RWPE1 (cell line): ENCODE measurements around the gene ZDHHC24.

Experiments
- CTCF ChIA-PET: fragments of 350-600 bp; sonication (Branson Sonifier 250); formaldehyde crosslinking; extraction: SDS; loops from one replicate; lab custom pipeline; 2021; lab: Yijun Ruan, JAX
- POLR2A ChIA-PET: fragments of 400-600 bp; formaldehyde crosslinking; extraction: SDS; loops from one replicate; lab custom pipeline; 2020; ENCODE audit warnings: antibody characterized with exemption; ENCODE audit not compliant: low non-redundant PET; lab: Yijun Ruan, JAX
- DNase-seq: peaks from one replicate; pipeline ENCODE4 v3.0.0; 2012; ENCODE audit warnings: low spot score
- H3K27ac ChIP-seq: fragments of 450-650 bp; 2 replicates; pipeline ENCODE4 v1.5.1; 2017
- CTCF ChIP-seq: fragments of 450-650 bp; conservative IDR thresholded peaks from 2 replicates; pipeline ENCODE4 v1.5.1; 2017; ENCODE audit warnings: low read depth, mild to moderate bottlenecking

ZDHHC24 gene

GRCh38 chr11:66545701-66546367 is at the start of gene ZDHHC24:
TSS of gene ZDHHC24 (minus strand) at chr11:66546048. CDS start at chr11:66546003, 45 bp downstream.
- no peak for TF ChIP-seq CTCF
- DNase-seq = peak; percentile 98
- peak within 1 kb of the TSS; percentile 66 for H3K27ac ChIP-seq
- CTCF ChIA-PET = interaction anchor here (0.5 to 1.0 kb wide), 5 partner anchors 35 to 1962 kb away, joined by 3 to 6 read pairs (median 3); partner anchors contain the start of genes CCDC87 and CCS
- POLR2A ChIA-PET = interaction anchor here (0.5 to 0.9 kb wide), 3 partner anchors 11 to 145 kb away, joined by 3 to 4 read pairs (median 4); no protein-coding TSS in a partner anchor

GRCh38 chr11:66595245-66595904 is 49.5 kb upstream of the ZDHHC24 start:
- DNase-seq = no peak
- no peak for TF ChIP-seq CTCF
- ChIA-PET POLR2A (no interaction called here), CTCF (no interaction called here)
- peak overlapping the region; percentile 29 for H3K27ac ChIP-seq

GRCh38 chr11:66593650-66594049 is 47.8 kb upstream of the ZDHHC24 start:
- ChIA-PET CTCF (interaction anchor here (0.5 to 0.6 kb wide), 2 partner anchors 63 to 285 kb away, joined by 3 to 4 read pairs; no protein-coding TSS in a partner anchor), POLR2A (interaction anchor here (0.6 kb wide), 1 partner anchor 66 kb away, joined by 8 read pairs; no protein-coding TSS in a partner anchor)
- DNase-seq = no peak
- no peak for TF ChIP-seq CTCF
- peak overlapping the region; percentile 73 for H3K27ac ChIP-seq

GRCh38 chr11:66593303-66593635 is 47.4 kb upstream of the ZDHHC24 start:
- TF ChIP-seq CTCF = no peak
- ChIA-PET CTCF (interaction anchor here (0.5 to 1.5 kb wide), 7 partner anchors 23 to 285 kb away, joined by 3 to 5 read pairs (median 4); partner anchors contain the start of genes ACTN3, RBM14 and ZDHHC24), POLR2A (interaction anchor here (0.6 kb wide), 1 partner anchor 66 kb away, joined by 8 read pairs; no protein-coding TSS in a partner anchor)
- H3K27ac ChIP-seq = peak overlapping the region; percentile 73
- no peak for DNase-seq

GRCh38 chr11:66592457-66593302 is 46.8 kb upstream of the ZDHHC24 start, which contains the start of the genes CCDC87 and CCS:
TSS of gene CCDC87 (minus strand) at chr11:66593063. CDS start at chr11:66593015, 48 bp downstream.
TSS of gene CCS (plus strand) at chr11:66593185. CDS start at chr11:66593262, 77 bp downstream.
- TF ChIP-seq CTCF = peak; percentile 76
- peak; percentile 100 for DNase-seq
- H3K27ac ChIP-seq = peak within 1 kb of the TSS; percentile 73
- ChIA-PET CTCF (interaction anchor here (0.5 to 1.5 kb wide), 11 partner anchors 20 to 708 kb away, joined by 3 to 10 read pairs (median 4); partner anchors contain the start of genes ACTN3, CTSF, RBM14 and ZDHHC24), POLR2A (interaction anchor here (0.6 to 1.2 kb wide), 4 partner anchors 9 to 86 kb away, joined by 3 to 4 read pairs (median 3); partner anchors contain the start of gene RBM14)
